GM23338 (cell line): ENCODE data around the gene IRF8. TPM values are rescaled to one million over a fixed set of nuclear protein-coding genes. Genes with fewer than 3 reads are reported as not detected.

Experiments
- ATAC-seq: fragments of 200-7000 bp; cut with Tn5 transposase; 3 replicates; pipeline ENCODE4 v1.9.1; 2020
- DNase-seq: peaks from one replicate; pipeline ENCODE4 v3.0.0-alpha.2; 2015; ENCODE audit warnings: low spot score
- H2AFZ ChIP-seq: fragments of 200-600 bp; sonication (generic); 2 replicates; pipeline ENCODE4 v1.8.0; 2016; ENCODE audit warnings: antibody characterized with exemption, mild to moderate bottlenecking, moderate library complexity
- H3F3A ChIP-seq: fragments of 200-600 bp; sonication (generic); replicated peaks from 2 replicates; pipeline ENCODE4 v1.8.0; 2017; ENCODE audit warnings: antibody characterized with exemption, mixed run types, low read depth
- H3K27ac ChIP-seq: fragments of 200-600 bp; sonication (generic); 2 replicates; pipeline ENCODE4 v1.6.1; 2016; ENCODE audit warnings: low read depth
- H3K27me3 ChIP-seq: fragments of 200-600 bp; sonication (generic); 2 replicates; pipeline ENCODE4 v1.8.0; 2016; ENCODE audit warnings: mild to moderate bottlenecking, mixed run types, moderate library complexity; ENCODE audit not compliant: insufficient read depth
- H3K36me3 ChIP-seq: fragments of 200-600 bp; sonication (generic); 2 replicates; pipeline ENCODE4 v1.8.0; 2016; ENCODE audit warnings: mild to moderate bottlenecking; ENCODE audit not compliant: insufficient read depth
- H3K4me1 ChIP-seq: fragments of 200-600 bp; sonication (generic); 2 replicates; pipeline ENCODE4 v1.8.0; 2016; ENCODE audit warnings: mild to moderate bottlenecking, moderate library complexity; ENCODE audit not compliant: insufficient read depth
- H3K4me2 ChIP-seq: fragments of 200-600 bp; sonication (generic); 2 replicates; pipeline ENCODE4 v1.7.1; 2017; ENCODE audit warnings: mixed run types
- H3K4me3 ChIP-seq: fragments of 200-600 bp; sonication (generic); 2 replicates; pipeline ENCODE4 v1.6.1; 2016; ENCODE audit warnings: mixed run types
- H3K79me2 ChIP-seq: fragments of 200-600 bp; sonication (generic); replicated peaks from 2 replicates; pipeline ENCODE4 v1.8.0; 2017; ENCODE audit warnings: mild to moderate bottlenecking; ENCODE audit not compliant: insufficient read depth
- H3K9me2 ChIP-seq: fragments of 200-600 bp; sonication (generic); 2 replicates; pipeline ENCODE4 v1.8.0; 2017; ENCODE audit not compliant: insufficient read depth
- H4K20me1 ChIP-seq: fragments of 200-600 bp; sonication (generic); replicated peaks from 2 replicates; pipeline ENCODE4 v1.8.0; 2017; ENCODE audit warnings: mild to moderate bottlenecking; ENCODE audit not compliant: insufficient read depth
- H3K27ac Mint-ChIP-seq: 2 replicates; pipeline ENCODE4 v1.8.0; 2020; ENCODE audit warnings: inconsistent platforms, mild to moderate bottlenecking, moderate library complexity, mixed read lengths
- H3K27me3 Mint-ChIP-seq: 3 replicates; pipeline ENCODE4 v1.8.0; 2022; ENCODE audit warnings: low read depth, mild to moderate bottlenecking, moderate library complexity, mixed read lengths, inconsistent platforms; ENCODE audit not compliant: insufficient read depth, poor library complexity
- H3K36me3 Mint-ChIP-seq: 3 replicates; pipeline ENCODE4 v1.8.0; 2021; ENCODE audit warnings: low read depth, mild to moderate bottlenecking, inconsistent platforms, moderate library complexity, mixed read lengths
- H3K4me1 Mint-ChIP-seq: 3 replicates; pipeline ENCODE4 v1.8.0; 2020; ENCODE audit warnings: mild to moderate bottlenecking, inconsistent platforms, mixed read lengths
- H3K4me3 Mint-ChIP-seq: 3 replicates; pipeline ENCODE4 v1.8.0; 2021; ENCODE audit warnings: moderate library complexity, mild to moderate bottlenecking, inconsistent platforms, mixed read lengths
- H3K9me3 Mint-ChIP-seq: 3 replicates; pipeline ENCODE4 v1.8.0; 2020; ENCODE audit warnings: moderate library complexity, mild to moderate bottlenecking, inconsistent platforms, mixed read lengths
- CREB1 ChIP-seq: fragments of 250-450 bp; sonication (Bioruptor Pico); IDR thresholded peaks from 2 replicates; pipeline ENCODE4 v1.5.0; 2020; ENCODE audit warnings: low read depth, mild to moderate bottlenecking, moderate library complexity
- CTCF ChIP-seq, 2 experiments: fragments of 200-600 bp in 1 of 2; sonication (generic) in 1 of 2; conservative IDR thresholded peaks; 2 replicates each; pipeline versions ENCODE4 v1.5.1 to v1.6.1; 2016 to 2017; ENCODE audit warnings: antibody characterized with exemption in 2 of 2, low read depth in 2 of 2, mild to moderate bottlenecking in 2 of 2, moderate library complexity in 1 of 2
- ETS1 ChIP-seq: IDR thresholded peaks from 2 replicates; pipeline ENCODE4 v1.6.1; 2016; ENCODE audit warnings: antibody characterized with exemption
- EZH2 ChIP-seq: fragments of 200-600 bp; sonication (generic); IDR thresholded peaks from one replicate; pipeline ENCODE4 v1.8.0; 2017; ENCODE audit warnings: antibody characterized with exemption, mild to moderate bottlenecking, low read depth; ENCODE audit not compliant: unreplicated experiment
- EZH2phosphoT487 ChIP-seq: fragments of 200-600 bp; sonication (generic); IDR thresholded peaks from one replicate; pipeline ENCODE4 v1.8.1; 2018; ENCODE audit warnings: antibody characterized with exemption; ENCODE audit not compliant: unreplicated experiment
- JUNB ChIP-seq: IDR thresholded peaks from one replicate; pipeline ENCODE4 v1.6.1; 2016; ENCODE audit warnings: antibody characterized with exemption; ENCODE audit not compliant: unreplicated experiment
- NANOG ChIP-seq: IDR thresholded peaks from 2 replicates; pipeline ENCODE4 v1.6.1; 2016; ENCODE audit warnings: antibody characterized with exemption, borderline replicate concordance
- POLR2AphosphoS5 ChIP-seq: IDR thresholded peaks from 2 replicates; pipeline ENCODE4 v1.6.1; 2016; ENCODE audit warnings: antibody characterized with exemption, low read depth
- REST ChIP-seq: IDR thresholded peaks from one replicate; pipeline ENCODE4 v1.6.1; 2018; ENCODE audit warnings: antibody characterized with exemption; ENCODE audit not compliant: unreplicated experiment
- STAT1 ChIP-seq: IDR thresholded peaks from one replicate; pipeline ENCODE4 v1.6.1; 2016; ENCODE audit warnings: antibody characterized with exemption; ENCODE audit not compliant: unreplicated experiment
- ZNF114 ChIP-seq: fragments of 250-450 bp; sonication (Bioruptor Pico); IDR thresholded peaks from 2 replicates; pipeline ENCODE4 v1.5.0; 2020; ENCODE audit warnings: mild to moderate bottlenecking, moderate library complexity
- ZNF331 ChIP-seq: fragments of 250-450 bp; sonication (Bioruptor Pico); IDR thresholded peaks from 2 replicates; pipeline ENCODE4 v1.5.0; 2020; ENCODE audit warnings: low read depth, mild to moderate bottlenecking, moderate library complexity
- ZNF462 ChIP-seq: fragments of 250-450 bp; sonication (Bioruptor Pico); IDR thresholded peaks from 2 replicates; pipeline ENCODE4 v1.5.0; 2020; ENCODE audit warnings: mild to moderate bottlenecking, moderate library complexity
- polyA plus RNA-seq: library from polyadenylated mRNA; unstranded; fragments of >200 nt; fragmentation: Nextera tagmentation; extraction: Ambion mirVana; gene quantifications from 2 replicates; pipeline ENCODE4 v1.2.1, GENCODE V29; 2016
- total RNA-seq: library from RNA; depleted of rRNA; stranded (reverse); fragments of >200 nt; shearing (Covaris generic); gene quantifications from 2 replicates; pipeline ENCODE4 v1.2.3, GENCODE V29; 2014

The IRF8 gene
- total and polyA plus RNA-seq, 2 experiments from 2014 or later: 0.47 to 2.8 TPM

GRCh38 chr16:85944572-85945423 lies 45.8 kb downstream of the IRF8 start:
- no peak overlapping the region for H3K4me3 Mint-ChIP-seq
- Histone ChIP-seq H3K27ac (no peak overlapping the region), H4K20me1 (no peaks in the 10 kb centered on the region), H3K79me2 (no peaks in the 10 kb centered on the region), H3K4me2 (no peak overlapping the region), H3K9me2 (no peaks in the 10 kb centered on the region), H3K4me3 (no peak overlapping the region), H3K27me3 (no peaks in the 10 kb centered on the region), H2AFZ (no peak overlapping the region), H3F3A (no peaks in the 10 kb centered on the region), H3K36me3 (no peaks in the 10 kb centered on the region), H3K4me1 (no peaks in the 10 kb centered on the region)
- no peaks in the 10 kb centered on the region for H3K36me3 Mint-ChIP-seq
- ATAC-seq (no peak), DNase-seq (no peak)
- no peak overlapping the region for H3K27ac Mint-ChIP-seq
- H3K9me3 Mint-ChIP-seq: peaks cover 3% of the 10 kb centered on the region; the same call in 2 of the 3 replicates
- peaks cover 12% of the 10 kb centered on the region for H3K27me3 Mint-ChIP-seq
- TF ChIP-seq NANOG: no peak
- TF ChIP-seq CTCF (conservative IDR thresholded peaks at IDR 0.05; ENCODE audit: low read depth in 2 of 2): no peak
- no peak for TF ChIP-seq EZH2phosphoT487
- TF ChIP-seq ETS1: no peak
- no peak for TF ChIP-seq REST
- no peak for TF ChIP-seq ZNF462 (CRISPR knock-in tag)
- TF ChIP-seq POLR2AphosphoS5: no peak
- TF ChIP-seq STAT1: no peak
- no peak for TF ChIP-seq CREB1 (CRISPR knock-in tag)
- TF ChIP-seq ZNF331 (CRISPR knock-in tag): no peak
- no peak for TF ChIP-seq JUNB
- TF ChIP-seq EZH2: no peak
- TF ChIP-seq ZNF114: no peak
- H3K4me1 Mint-ChIP-seq: no peaks in the 10 kb centered on the region; the same call in 2 of the 3 replicates
